ENCODE data around the gene SMIM31.

DNA sequence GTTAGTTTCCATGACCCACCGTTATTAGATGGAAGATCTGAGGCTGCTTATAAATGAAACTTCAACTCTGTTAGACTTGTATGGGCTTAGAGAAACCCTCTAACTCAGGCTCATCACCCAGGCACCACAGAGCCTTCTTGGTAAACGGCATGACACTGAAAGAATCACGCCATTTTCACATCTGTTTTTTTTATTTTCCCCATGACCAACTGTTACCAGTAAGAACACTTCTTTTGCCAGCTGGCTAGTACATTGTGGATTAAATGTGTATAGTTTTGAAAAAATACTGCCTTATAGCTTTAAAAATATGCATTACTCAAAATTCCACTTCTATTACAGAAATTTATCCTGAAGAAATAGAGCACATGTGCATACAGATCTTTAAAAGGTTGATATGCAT, 75.0 kb downstream of the SMIM31 start:
- TF ChIP-seq CTCF (IDR thresholded peaks at IDR 0.05): no peak
- no peak for TF ChIP-seq POLR2AphosphoS5 (IDR thresholded peaks at IDR 0.05)
- no peak for TF ChIP-seq EP300 (IDR thresholded peaks at IDR 0.05)
